ENCODE measurements around the gene CNIH1. TPM values are rescaled to one million over a fixed set of nuclear protein-coding genes. Genes with fewer than 3 reads are reported as not detected.

CNIH1 gene
- total and polyA plus RNA-seq, 2 of the 13 experiments (the other 11 are each of a cell fraction or from before 2014, with no cell fraction given) = 166 to 421 TPM

GRCh38 chr14:54480830-54481562, 39.8 kb upstream of the CNIH1 start (continued):
- TF ChIP-seq GABPB1 (CRISPR knock-in tag; IDR thresholded peaks at IDR 0.05) (no peak), ZGPAT (CRISPR knock-in tag; IDR thresholded peaks at IDR 0.05) (no peak)

- FAIRE-seq (no peak), DNase-seq (ENCODE audit: low spot score) (no peak), ATAC-seq (no peak)
- ChIA-PET POLR2A (no interaction called here), CTCF (ENCODE audit: low intra/inter-chr PET ratio, low total read pairs) (no interaction called here)
- H3K9me3 ChIP-seq (ENCODE audit: low read length) = no peaks in the 10 kb centered on the region
- H3K36me3 ChIP-seq (replicated peaks in 1 of 2; ENCODE audit: control insufficient read depth in 1 of 2, insufficient read depth in 2 of 2, low read length in 2 of 2) = peaks cover 3 to 42% of the 10 kb centered on the region in 2 experiments
- peaks cover 17% of the 10 kb centered on the region for H3K4me1 ChIP-seq (ENCODE audit: insufficient read depth, low read length)
- H2AFZ ChIP-seq (ENCODE audit: low read length) = no peak overlapping the region
- intact Hi-C loops (cut with micrococcal nuclease; ENCODE audit: unreplicated experiment) = no loop called here
- no peak overlapping the region for H3K4me2 ChIP-seq (ENCODE audit: low read depth, low read length)
- no peak overlapping the region for H3K4me3 ChIP-seq (replicated peaks in 1 of 3; ENCODE audit: insufficient read depth in 1 of 3, low read depth in 2 of 3, low read length in 3 of 3)
- no peak overlapping the region for H3K9ac ChIP-seq (ENCODE audit: insufficient read depth, low read depth, low read length)
- WGBS (ENCODE audit: low lambda C conversion rate) = 94% methylated on average over 3 of the region's 3 CpGs
- in situ Hi-C loops (cut with HindIII; ENCODE audit: extremely low pct_ligation_motif_present, low pct_unique_long_range_greater_than_20kb) = no loop called here
- H3K27ac ChIP-seq (ENCODE audit: extremely low read length, insufficient read depth, low read length) = no peak overlapping the region
- H4K20me1 ChIP-seq (ENCODE audit: insufficient read depth, low read length) = peaks cover 4% of the 10 kb centered on the region
- H3K79me2 ChIP-seq (ENCODE audit: insufficient read depth, low read length) = peaks cover 22% of the 10 kb centered on the region
- BruUV-seq (replicated peaks) = no TSS peak
- H3K27me3 ChIP-seq (ENCODE audit: control insufficient read depth in 1 of 2, insufficient read depth in 2 of 2, low read length in 2 of 2) = no peaks in the 10 kb centered on the region
- no peak for TF ChIP-seq ZNF234 (CRISPR knock-in tag; conservative IDR thresholded peaks at IDR 0.05)
- TF ChIP-seq ZNF558 (CRISPR knock-in tag; IDR thresholded peaks at IDR 0.05; ENCODE audit: borderline replicate concordance) = no peak
- no peak for TF ChIP-seq MED1 (CRISPR knock-in tag; IDR thresholded peaks at IDR 0.05)
- TF ChIP-seq ZMYM2 (CRISPR knock-in tag; IDR thresholded peaks at IDR 0.05) = no peak
- no peak for TF ChIP-seq ZNF124 (CRISPR knock-in tag; IDR thresholded peaks at IDR 0.05)
- no peak for TF ChIP-seq AHR (CRISPR knock-in tag; IDR thresholded peaks at IDR 0.05)
- TF ChIP-seq ZNF431 (CRISPR knock-in tag; IDR thresholded peaks at IDR 0.05; ENCODE audit: borderline replicate concordance, low read depth) = no peak
- TF ChIP-seq SOX13 (IDR thresholded peaks at IDR 0.05) = no peak
- TF ChIP-seq SOX13 (CRISPR knock-in tag; conservative IDR thresholded peaks at IDR 0.05 in 1 of 2, IDR thresholded peaks at IDR 0.05 in 1 of 2) = no peak
- no peak for TF ChIP-seq CHCHD3 (CRISPR knock-in tag; IDR thresholded peaks at IDR 0.05)
- no peak for TF ChIP-seq MIXL1 (CRISPR knock-in tag; IDR thresholded peaks at IDR 0.05)
- no peak for TF ChIP-seq RBM22 (optimal IDR thresholded peaks at IDR 0.05; ENCODE audit: low read length)
Observed at GRCh38 chr14:54478636-54479215, 37.6 kb upstream of the CNIH1 start.

Data from HepG2 (cell line).